ENCODE data around the gene ITCH.

The ITCH gene

DNA sequence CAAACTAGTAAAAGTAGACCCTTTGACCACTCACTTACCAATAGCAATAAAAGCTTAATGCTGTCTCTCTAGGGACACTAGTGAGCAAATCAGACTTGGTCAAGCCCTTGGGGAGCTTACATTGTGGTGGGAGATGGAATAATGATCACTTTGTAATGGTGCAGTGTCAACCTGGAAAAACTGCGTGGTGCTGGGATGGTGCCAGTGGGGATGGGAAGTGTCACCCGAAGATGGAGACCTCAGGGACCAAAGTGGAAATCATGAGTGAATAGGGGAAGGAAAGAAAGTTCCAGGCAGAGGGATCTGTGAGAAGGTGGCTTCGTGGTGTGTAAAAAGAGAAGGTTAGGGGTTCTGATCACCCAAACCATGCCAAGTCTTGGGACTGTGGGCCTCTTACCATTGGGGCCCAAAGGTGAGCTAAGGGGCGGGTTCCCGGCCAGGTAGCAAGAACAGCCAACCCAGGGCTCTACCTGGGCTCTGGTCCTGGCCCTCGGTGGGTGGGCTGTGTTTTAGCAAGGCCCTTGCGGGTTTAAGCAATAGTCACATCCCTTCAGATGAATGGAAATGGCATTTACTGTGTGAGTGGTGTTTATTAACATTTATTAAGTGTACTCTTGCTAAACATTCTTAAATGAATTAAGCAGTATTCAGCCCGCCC is 168.7 kb downstream of the ITCH start:
- DNase-seq (ENCODE audit: low read depth) = no peak

DNA sequence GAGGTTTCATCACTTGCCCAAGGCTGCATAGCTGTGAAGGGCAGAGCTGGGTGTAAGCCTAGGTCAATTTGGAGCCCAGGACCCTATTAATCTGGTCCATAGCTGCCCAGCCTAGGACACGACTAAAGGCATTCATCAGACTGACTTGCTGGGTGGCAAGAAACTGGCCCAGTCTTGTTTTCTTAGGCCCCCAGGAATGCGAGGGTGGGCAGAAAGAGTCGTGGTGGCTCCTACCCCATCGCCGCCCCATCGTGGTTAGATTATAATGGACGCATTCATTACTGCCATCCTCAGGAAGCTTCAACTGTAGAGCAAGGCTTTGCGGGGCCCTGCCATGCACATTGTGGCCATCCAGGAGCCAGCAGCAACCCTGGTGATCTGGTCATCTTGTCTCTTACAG is 169.2 kb downstream of the ITCH start:
- no peak for DNase-seq (ENCODE audit: low read depth)

DNA sequence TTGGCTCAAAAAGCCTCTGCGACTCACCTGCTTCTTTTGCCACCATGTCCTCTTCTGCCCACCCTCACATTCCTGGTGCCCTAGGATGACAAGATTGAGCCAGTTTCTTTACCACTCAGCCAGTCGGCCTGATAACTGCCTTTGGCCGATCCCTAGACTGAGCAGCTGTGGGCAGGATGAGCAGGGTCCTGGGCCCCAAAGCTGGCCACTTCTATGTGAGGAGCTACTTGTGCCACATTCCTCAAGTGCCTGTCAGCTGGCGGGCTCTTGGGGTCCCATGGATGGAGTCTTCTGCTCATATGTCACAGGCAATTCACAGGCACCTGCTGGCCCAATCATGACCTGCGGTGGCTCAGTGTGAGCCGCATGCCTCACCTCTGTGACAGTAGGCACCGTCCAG is 169.7 kb downstream of the ITCH start:
- DNase-seq (ENCODE audit: low read depth) = no peak

DNA sequence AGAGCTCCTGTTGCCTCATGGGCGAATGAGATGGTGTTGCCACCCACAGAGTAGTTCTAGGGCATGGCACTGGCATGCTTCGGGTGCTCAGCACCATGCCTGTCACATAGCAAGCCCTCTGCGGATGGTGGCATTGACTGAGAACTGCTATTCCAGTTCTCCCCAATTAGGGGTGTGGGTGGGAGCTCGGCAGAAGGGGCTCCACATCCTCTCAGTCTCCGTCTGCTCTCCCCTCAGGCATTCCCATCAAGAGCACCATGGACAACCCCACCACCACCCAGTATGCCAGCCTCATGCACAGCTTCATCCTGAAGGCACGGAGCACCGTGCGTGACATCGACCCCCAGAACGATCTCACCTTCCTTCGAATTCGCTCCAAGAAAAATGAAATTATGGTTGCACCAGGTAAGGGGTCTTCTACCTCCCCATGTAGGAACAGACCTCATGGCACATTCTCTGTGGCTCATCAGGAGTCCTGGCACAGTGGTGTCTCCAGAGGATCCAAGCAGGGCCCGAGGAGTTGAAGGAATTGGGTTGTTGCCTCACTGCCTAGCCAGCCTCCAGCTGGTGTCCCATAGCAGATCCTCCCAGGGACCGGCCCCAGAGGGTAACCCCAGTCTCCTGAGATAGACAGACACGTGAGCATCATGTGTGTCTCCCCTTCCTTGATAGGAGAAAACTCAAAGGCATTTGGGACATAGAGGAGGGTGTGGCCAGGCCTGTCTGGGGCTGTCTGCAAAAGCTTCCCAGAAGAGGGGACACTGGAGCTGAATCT is 171.5 kb downstream of the ITCH start:
- no peak for DNase-seq (ENCODE audit: low read depth)

DNA sequence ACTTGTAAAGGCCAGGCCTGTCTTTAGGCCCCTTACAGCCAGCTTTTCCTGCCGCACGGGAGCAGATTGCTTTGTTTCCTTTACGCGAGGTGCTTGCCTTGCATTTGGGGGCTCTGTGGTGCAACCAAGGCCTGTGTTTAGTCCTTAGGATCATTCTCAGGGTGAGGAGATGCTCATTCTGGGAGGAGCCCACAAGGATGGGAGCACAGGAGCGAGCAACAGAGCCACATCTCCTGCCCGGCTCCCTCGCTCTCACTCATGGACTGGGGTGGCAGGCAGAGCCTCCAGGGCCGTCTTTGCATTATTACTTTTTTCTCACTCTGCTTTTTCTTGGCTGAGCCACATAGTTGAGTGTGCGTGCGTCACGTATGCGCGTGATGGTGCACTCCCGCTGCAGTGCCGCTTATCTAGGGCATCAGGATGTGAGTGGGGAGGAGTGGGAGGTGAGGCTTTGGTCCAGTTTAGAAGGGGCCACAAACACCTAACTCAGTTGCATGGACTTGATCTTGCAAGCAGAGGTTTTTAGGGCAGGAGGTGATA is 172.3 kb downstream of the ITCH start:
- DNase-seq (ENCODE audit: low read depth) = no peak

DNA sequence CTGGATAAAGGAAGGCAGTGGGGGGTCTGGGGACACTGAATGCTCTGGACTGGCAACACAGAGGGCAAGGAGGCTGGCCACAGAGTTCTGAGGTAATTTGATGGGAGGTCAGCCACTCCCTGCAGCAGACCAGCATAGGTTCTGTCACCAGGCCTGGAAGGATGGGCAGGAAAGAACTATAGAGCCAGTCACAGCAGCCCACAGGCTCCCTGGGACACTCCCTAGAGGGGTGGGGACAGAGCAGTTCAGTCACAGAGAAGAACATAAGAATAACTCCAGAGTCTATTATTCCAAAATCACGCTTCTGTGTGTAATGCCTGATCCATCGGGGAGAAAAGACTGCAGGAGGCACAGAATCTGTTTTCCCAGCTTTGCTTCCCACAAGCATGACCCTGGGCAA is 172.8 kb downstream of the ITCH start:
- DNase-seq (ENCODE audit: low read depth) = no peak

DNA sequence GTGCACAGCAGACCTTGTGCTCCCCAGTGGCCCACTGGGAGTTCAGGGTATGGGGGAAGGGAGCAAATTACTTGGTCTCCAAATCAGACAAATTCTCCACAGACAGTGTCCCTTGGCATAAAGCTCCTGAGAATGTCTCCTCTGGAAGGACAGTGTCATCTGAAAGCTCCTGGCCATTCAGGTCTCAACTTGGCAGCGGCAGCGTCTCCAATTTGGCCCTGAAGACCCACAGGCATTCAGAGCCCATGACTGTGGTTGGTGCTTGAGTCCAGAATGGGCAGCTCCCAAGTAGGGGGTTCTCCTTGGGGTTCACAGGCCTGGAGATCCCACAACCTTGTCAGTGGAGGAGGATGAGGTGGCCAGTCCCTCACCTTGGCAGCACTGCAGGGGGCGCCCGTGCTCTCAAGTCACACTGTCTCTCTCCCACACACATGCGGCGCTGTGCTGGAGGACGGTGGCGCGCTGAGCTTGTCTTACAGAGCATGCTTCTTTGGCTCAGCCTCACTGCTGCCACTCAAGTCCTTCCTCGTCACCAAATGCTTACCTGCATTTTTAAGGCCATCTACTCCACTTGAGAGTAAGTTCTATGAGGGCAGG is 173.8 kb downstream of the ITCH start:
- DNase-seq (ENCODE audit: low read depth) = no peak

DNA sequence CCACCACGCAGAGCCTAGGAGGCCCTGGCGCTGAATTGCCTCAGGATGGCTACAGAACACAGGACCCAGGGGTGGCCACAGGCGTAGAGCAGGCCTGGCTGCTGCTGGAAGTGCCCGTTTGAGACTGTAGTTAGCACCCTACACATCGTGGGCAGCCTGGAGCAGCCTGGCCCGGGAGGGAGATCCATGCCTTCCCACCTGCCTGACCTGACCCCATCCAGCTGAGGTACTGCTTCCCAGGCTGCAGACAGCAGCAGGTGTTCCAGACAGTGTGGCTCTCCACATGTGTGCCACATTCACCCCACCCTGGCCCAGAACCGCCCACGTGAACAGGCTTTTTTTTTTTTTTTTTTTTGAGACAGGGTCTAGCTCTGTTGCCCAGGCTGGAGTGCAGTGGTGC is 174.6 kb downstream of the ITCH start:
- DNase-seq (ENCODE audit: low read depth) = no peak

DNA sequence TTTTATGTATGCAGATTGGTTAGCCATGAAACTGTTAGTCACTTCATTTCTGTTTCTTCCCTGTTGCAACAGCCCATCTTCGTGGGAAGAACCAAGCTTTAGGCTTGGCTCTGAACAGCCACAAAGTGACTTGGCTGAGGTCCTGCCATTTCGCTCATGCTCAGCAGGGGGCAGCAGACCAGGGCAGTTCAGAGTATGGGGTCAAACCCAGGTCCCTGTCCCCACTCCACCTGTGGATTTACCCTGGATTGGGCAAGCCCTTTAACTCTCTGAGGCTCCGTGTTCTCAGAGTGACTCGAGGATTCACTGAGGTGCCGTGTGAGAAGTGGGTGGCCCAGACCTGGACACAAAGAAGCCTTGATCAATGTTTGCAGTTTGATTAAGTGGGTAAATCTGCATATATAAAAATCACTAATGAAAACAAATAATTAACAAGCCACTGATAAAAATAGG is 175.6 kb downstream of the ITCH start:
- DNase-seq (ENCODE audit: low read depth) = no peak

DNA sequence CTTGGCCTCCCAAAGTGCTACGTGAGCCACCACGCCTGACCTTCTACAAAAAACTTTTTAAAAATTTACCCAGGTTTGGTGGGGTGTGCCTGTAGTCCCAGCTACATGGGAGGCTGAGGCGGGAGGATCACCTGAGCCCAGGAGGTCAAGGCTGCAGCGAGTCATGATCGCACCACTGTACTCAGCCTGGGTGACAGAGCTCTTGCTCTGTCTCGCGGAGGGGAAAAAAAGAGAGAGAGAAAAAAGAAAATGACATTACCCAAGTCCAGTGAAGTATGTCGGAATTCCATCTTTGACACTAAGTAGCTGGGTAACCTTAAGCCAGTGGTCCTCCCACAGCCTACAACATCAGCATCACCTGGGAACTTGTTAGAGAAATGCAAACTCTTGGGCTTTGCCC is 176.7 kb downstream of the ITCH start:
- DNase-seq (ENCODE audit: low read depth) = no peak

DNA sequence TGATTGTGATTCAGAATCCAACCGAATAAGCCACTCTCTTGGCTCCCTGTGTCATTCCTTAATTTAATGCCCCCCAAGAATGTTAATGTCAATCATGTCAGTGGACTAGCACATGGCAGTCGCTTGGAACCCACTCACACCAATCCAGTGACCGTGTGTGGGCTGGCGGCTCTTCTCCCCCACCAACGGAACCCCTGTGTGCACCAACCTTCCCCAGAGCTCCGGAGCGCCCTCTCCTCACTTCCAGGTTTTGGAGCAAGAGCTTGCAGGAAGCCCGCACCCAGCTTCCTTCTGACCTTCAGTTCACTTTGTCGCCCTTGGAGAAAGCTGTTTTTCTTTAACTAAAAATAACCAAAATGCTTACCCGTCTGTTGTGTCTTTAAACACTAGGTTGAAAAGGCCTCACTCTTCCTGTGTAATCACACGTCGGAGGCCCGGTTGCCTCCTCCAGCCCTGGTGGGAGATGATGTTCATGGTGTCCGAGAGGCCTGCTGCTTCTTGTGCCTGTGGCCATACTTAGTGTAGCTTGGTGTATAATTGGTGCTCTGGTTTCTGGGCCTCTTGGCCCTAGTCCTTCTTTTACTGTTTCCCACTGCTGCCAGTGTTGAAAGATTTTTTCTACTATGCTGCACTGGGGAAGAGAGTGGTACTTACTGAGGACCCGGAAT is 177.7 kb downstream of the ITCH start:
- DNase-seq (ENCODE audit: low read depth) = no peak

DNA sequence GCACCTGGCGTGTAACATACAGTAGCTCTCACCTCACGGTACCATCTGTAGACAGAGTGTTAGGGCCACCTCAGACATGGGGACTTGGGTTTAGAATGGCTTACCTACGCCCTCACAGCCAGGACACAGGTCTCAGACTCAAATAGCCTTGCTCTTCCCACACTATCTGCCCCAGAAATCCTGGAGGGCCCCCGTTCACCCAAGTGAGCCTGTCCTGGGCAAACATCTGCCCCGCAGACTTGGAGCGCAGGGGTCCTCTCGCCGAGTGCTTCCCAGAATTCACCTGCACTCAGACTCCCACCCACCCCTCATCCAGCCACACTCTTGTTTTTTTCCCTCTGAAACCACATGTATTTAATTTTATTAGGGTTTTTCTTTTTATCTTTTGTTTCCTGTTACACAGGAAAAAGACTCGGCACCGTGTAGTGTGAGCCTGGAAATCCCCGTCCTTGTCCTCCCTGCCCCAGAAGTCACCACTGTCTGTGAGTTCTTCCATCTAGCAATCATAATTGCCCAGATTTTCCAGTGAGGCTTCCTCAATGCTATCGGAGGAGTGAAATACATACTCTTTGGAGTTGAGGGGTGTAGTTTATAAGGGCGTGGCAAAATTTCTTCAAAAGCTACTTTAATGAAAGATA is 178.3 kb downstream of the ITCH start:
- no peak for DNase-seq (ENCODE audit: low read depth)

DNA sequence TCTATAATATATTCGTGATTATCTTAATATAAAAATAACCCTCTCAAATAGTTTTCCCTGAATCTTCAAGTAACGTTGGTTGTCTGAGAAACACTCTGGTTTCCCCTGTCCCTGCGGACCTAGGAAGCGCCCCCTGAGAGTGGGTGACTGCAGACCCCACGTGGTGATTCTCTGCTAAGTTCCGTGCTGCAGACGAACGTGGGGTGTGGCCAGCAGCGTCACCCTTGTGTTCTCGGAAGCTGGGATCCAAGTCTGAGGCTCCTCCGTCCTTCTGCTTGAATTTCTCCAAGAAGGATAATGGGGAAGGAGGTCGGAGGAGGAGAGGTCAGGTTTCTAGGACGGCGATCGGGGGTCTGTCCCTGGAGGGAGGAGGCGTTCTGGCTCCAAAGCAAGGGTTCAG is 178.8 kb downstream of the ITCH start:
- DNase-seq (ENCODE audit: low read depth) = no peak

DNA sequence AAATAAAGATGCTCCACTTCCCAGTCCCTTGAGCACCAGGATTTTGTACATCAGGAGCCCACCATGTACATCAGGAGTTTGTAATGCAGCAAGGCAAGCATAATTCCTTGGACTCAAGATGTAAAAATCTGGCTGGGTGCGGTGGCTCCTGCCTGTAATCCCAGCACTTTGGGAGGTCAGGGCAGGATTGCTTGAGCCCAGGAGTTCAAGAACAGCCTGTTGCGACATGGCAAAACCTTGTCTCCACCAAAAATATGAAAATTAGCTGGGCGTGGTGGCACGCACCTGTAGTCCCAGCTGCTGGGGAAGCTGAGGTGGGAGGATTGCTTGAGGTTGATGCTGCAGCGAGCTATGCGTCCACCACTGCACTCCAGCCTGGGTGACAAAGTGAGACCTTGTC is 179.4 kb downstream of the ITCH start:
- DNase-seq (ENCODE audit: low read depth) = no peak

DNA sequence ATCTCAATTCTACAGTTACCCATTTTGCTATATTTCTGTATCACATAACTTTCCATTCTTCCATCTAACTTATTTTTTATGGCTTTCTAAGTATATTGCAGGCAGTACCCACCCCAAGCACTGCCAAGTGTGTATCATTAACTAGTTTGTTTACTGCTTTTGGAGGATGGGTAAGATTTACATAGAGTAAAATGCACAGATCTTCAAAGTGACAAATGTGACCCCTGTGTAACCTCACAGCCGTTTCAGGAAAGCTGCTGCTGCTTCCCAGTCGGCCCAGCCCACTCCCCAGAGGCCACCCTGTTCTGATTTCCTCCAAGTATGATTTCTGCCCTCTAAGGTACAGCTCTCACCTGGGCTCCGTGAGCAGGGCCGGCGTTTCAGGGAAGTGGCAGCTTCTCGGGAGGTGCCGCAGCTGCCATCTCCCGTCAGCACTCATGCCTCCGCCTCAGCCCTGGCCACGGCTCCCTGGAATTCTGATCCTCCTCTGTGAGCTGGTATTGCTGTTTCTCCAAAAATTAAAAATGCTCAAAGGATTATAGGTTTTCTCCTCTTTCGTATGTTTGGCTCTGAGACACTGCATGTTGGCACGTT is 180.5 kb downstream of the ITCH start:
- DNase-seq (ENCODE audit: low read depth) = no peak

DNA sequence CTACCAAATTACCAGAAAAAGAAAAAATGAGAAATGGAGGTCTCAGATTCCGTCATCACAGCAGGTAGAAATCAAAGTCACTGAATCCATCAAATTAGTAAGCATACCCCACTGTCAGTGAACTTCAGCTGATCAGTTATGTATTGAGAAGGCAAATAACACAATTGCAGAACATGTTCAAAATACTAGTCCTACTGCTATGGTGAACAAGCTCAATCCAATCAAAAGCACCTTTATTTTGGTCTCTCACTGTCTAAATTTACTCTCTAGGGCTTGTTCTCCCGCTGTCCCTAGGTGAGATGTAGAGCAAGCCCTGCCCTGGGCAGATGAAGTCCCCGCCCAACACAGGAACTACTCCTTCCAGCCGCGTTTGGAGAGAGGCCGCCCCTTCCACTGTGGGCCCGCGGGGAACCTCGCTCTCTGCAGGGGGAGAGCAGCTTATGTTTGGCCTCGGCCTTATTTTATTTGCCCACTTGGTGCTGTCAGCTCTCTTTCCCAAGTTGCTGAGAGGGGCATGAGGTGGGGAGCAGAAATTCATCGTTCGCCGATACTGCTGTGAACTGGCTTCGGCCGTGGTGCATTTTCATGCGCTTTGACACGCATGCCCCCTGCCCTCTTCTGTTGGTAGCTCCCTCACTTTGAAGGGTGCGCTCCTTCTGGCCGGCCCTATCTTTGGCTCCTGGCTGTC is 181.2 kb downstream of the ITCH start:
- no peak for DNase-seq (ENCODE audit: low read depth)

DNA sequence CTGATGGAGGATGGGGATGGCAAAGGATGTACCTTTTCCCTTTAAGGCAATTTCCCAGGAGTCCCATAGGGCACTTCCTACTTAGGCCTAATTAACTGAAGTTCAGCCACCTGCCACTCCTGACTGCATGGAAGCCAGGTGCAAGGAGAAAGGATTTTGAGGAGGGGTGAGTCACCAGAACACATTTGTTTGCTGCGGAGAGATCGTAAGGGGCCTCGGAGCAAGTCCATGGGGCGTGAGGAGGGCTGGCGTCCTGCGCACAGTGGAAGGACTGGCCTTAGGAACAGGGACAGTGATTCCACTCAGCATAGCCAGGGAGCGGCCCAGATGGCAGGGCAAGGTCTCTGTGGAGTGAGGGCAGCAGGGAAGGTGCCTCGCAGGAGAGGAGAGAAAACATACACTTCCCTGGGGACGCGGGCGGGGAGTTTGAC is 183.7 kb downstream of the ITCH start:
- no peak for DNase-seq (ENCODE audit: low read depth)

DNA sequence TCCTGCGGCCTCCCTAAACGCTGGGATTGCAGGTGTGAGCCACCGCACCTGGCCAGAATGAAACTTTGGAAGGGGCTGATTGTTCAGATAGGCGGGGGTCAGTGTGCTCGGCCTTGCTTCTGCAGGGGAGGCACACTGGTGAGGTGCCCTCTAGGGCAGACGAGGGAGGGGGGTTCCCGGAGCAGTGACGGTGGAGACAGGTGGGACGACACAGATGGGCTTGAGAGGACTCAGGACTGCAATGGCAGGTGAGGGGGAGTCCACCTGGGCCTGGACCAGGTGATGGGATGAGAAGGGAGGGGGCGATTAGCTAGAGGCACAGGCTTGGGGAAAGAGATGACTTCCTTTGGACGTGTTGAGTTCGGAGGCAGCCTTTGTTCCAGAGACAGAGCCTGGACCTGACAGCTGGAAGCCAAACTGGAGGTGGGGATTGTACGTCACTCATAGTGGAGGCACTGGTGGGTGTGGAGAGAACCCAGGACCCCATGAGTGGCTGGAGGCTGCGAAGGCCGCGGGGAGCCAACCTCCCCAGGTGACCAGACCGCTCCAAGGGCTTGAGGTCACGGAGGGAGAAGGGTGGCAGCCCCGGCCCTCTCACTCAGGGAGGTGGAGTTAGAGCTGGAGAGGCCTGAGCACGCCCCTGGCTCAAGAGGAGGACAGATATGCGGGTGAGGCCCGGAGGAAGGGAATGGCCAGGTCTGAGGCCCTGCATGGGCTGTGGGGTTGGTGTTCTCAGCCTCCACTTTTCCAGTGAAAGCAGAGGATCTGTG is 185.0 kb downstream of the ITCH start:
- DNase-seq (ENCODE audit: low read depth) = no peak

DNA sequence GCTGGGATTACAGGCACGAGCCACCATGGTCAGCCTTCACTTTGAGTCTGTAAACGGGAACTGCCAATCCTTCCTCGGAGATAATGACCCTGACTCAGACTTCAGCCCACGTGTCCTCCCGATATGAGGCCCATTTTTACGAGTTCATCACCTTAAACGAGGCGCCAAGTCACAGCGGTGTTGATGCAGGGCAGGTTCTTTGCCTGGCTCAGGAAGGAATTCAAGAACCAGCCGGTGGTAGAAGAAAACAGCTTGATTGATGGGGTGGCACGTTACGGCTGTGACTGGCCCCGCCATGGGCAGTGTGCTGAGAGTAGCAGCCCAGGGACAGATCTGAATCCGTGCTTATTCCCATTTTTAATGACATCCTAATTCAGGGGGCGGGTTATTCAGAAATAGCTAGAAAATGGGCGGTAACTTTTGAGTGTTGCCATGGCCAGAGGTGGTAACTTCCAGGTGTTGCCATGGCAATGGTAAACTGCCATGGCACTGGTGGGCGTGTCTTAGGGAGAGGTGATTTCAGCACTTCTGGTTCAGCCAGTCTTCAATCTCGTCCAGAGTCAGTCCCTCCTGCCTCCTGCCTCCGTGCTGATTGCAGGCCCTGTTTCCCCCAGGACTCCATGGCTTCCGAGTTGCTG is 186.3 kb downstream of the ITCH start:
- DNase-seq (ENCODE audit: low read depth) = no peak

DNA sequence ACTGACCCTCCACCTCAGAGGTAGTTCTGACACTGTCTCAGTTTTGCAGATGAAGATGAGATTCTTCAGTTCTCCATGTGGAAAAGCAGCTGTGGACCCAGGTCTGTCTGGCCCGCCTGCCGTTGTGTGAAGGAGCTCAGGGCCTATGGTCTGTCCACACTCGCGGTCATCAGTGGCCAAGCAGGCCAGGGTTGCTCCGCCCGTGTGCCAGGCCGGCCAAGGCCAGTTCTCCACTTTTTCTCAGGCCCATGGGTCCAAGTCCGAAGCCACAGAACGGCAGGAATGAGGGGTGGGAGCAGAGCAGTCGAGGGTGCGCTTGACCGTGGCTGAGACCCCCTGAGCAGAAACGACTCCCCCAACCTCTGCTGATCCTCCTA is 186.8 kb downstream of the ITCH start:
- no peak for DNase-seq (ENCODE audit: low read depth)

Measured in activated T-helper 1 cell treated with Interleukin-2 at 50 U/mL for 16 hours (primary cell).